ENCODE results near the gene KCNMB4.

- TF ChIP-seq CTCF (IDR thresholded peaks at IDR 0.05) (no peak), EZH2 (IDR thresholded peaks at IDR 0.05; ENCODE audit: borderline replicate concordance, insufficient read depth, low read depth, low read length, poor library complexity, severe bottlenecking) (no peak)
These were observed 33.9 kb upstream of the KCNMB4 start for GRCh38 chr12:70332236-70332635.

Measured in B cell (primary cell).